HEK293 (cell line): ENCODE results near the gene CNN1.

Experiments
- CTCF ChIA-PET: fragments of 350-600 bp; formaldehyde crosslinking; extraction: SDS; loops from one replicate; lab custom pipeline; 2021; ENCODE audit warnings: antibody characterized with exemption; lab: Yijun Ruan, JAX
- POLR2A ChIA-PET: fragments of 300-600 bp; formaldehyde crosslinking; extraction: SDS; loops from one replicate; lab custom pipeline; 2020; ENCODE audit warnings: antibody characterized with exemption, inconsistent platforms; lab: Yijun Ruan, JAX
- H3K27ac ChIP-seq: fragments of 200-500 bp; sonication (Bioruptor generic); 2 replicates; pipeline ENCODE4 v1.5.1; 2014; ENCODE audit warnings: low read depth, low read length, control low read depth, inconsistent platforms; ENCODE audit errors: extremely low read depth
- H3K36me3 ChIP-seq, 2 experiments: fragments of 200-500 bp in 1 of 2; sonication (Bioruptor generic) in 1 of 2; 1 replicate in 1 of 2; 2 replicates in 1 of 2; pipeline ENCODE4 v1.5.1; 2014 to 2017; ENCODE audit warnings: inconsistent platforms in 2 of 2, low read length in 2 of 2; ENCODE audit not compliant: control insufficient read depth in 2 of 2, insufficient read depth in 1 of 2
- H3K4me1 ChIP-seq: fragments of 200-500 bp; sonication (Bioruptor generic); 2 replicates; pipeline ENCODE4 v1.5.1; 2014; ENCODE audit warnings: mild to moderate bottlenecking, low read length, inconsistent platforms; ENCODE audit not compliant: control insufficient read depth, insufficient read depth
- H3K4me3 ChIP-seq: 2 replicates; pipeline ENCODE4 v1.5.1; 2011; ENCODE audit warnings: low read depth, mild to moderate bottlenecking, control low read depth, low read length, moderate library complexity
- H3K9me3 ChIP-seq: fragments of 200-500 bp; sonication (Bioruptor generic); 2 replicates; pipeline ENCODE4 v1.5.1; 2014; ENCODE audit warnings: low read depth, low read length, inconsistent platforms; ENCODE audit not compliant: control insufficient read depth, insufficient read depth
- ATF2 ChIP-seq: fragments of 450-650 bp; formaldehyde crosslinking; IDR thresholded peaks from 2 replicates; pipeline ENCODE4 v1.5.1; 2016; ENCODE audit warnings: missing biosample characterization, missing genetic modification characterization, low read depth
- FEZF1 ChIP-seq: fragments of 450-650 bp; formaldehyde crosslinking; IDR thresholded peaks from 2 replicates; pipeline ENCODE4 v1.5.1; 2016; ENCODE audit warnings: missing biosample characterization, missing genetic modification characterization
- GFI1B ChIP-seq: fragments of 450-650 bp; formaldehyde crosslinking; IDR thresholded peaks from 2 replicates; pipeline ENCODE4 v1.5.1; 2016; ENCODE audit warnings: missing biosample characterization, missing genetic modification characterization
- GLIS1 ChIP-seq: fragments of 450-650 bp; formaldehyde crosslinking; IDR thresholded peaks from 2 replicates; pipeline ENCODE4 v1.5.1; 2016; ENCODE audit warnings: missing biosample characterization, missing genetic modification characterization
- KLF1 ChIP-seq: fragments of 450-650 bp; formaldehyde crosslinking; IDR thresholded peaks from 2 replicates; pipeline ENCODE4 v1.5.1; 2016; ENCODE audit warnings: missing biosample characterization, missing genetic modification characterization
- KLF17 ChIP-seq: fragments of 450-650 bp; formaldehyde crosslinking; IDR thresholded peaks from 2 replicates; pipeline ENCODE4 v1.5.1; 2016; ENCODE audit warnings: missing biosample characterization, missing genetic modification characterization
- PATZ1 ChIP-seq: fragments of 450-650 bp; formaldehyde crosslinking; IDR thresholded peaks from 2 replicates; pipeline ENCODE4 v1.5.1; 2016; ENCODE audit warnings: missing biosample characterization, missing genetic modification characterization
- SP2 ChIP-seq: fragments of 450-650 bp; formaldehyde crosslinking; IDR thresholded peaks from 2 replicates; pipeline ENCODE4 v1.5.1; 2016; ENCODE audit warnings: missing biosample characterization, missing genetic modification characterization
- WT1 ChIP-seq: fragments of 450-650 bp; formaldehyde crosslinking; IDR thresholded peaks from 2 replicates; pipeline ENCODE4 v1.5.1; 2016; ENCODE audit warnings: missing biosample characterization, missing genetic modification characterization
- ZBTB20 ChIP-seq: fragments of 450-650 bp; formaldehyde crosslinking; IDR thresholded peaks from 2 replicates; pipeline ENCODE4 v1.5.1; 2016; ENCODE audit warnings: missing biosample characterization, missing genetic modification characterization
- ZBTB44 ChIP-seq: fragments of 450-650 bp; IDR thresholded peaks from 2 replicates; pipeline ENCODE4 v1.5.1; 2018; ENCODE audit warnings: missing biosample characterization, mild to moderate bottlenecking, missing genetic modification characterization
- ZBTB8A ChIP-seq: fragments of 450-650 bp; formaldehyde crosslinking; IDR thresholded peaks from 2 replicates; pipeline ENCODE4 v1.5.1; 2016; ENCODE audit warnings: missing biosample characterization, missing genetic modification characterization
- ZIC2 ChIP-seq: fragments of 450-650 bp; formaldehyde crosslinking; IDR thresholded peaks from 2 replicates; pipeline ENCODE4 v1.5.1; 2016; ENCODE audit warnings: missing biosample characterization, missing genetic modification characterization
- ZNF10 ChIP-seq: fragments of 450-650 bp; formaldehyde crosslinking; IDR thresholded peaks from 2 replicates; pipeline ENCODE4 v1.5.1; 2017; ENCODE audit warnings: missing biosample characterization, missing genetic modification characterization
- ZNF133 ChIP-seq: fragments of 450-650 bp; formaldehyde crosslinking; IDR thresholded peaks from 2 replicates; pipeline ENCODE4 v1.5.1; 2016; ENCODE audit warnings: missing biosample characterization, missing genetic modification characterization
- ZNF19 ChIP-seq: fragments of 450-650 bp; formaldehyde crosslinking; IDR thresholded peaks from 2 replicates; pipeline ENCODE4; 2016; ENCODE audit warnings: missing biosample characterization, missing genetic modification characterization, low read depth
- ZNF223 ChIP-seq: fragments of 450-650 bp; formaldehyde crosslinking; IDR thresholded peaks from 2 replicates; pipeline ENCODE4 v1.5.1; 2016; ENCODE audit warnings: missing biosample characterization, missing genetic modification characterization
- ZNF302 ChIP-seq: fragments of 450-650 bp; formaldehyde crosslinking; IDR thresholded peaks from 2 replicates; pipeline ENCODE4 v1.5.1; 2016; ENCODE audit warnings: missing biosample characterization, missing genetic modification characterization, low read depth
- ZNF362 ChIP-seq: fragments of 450-650 bp; formaldehyde crosslinking; IDR thresholded peaks from 2 replicates; pipeline ENCODE4 v1.5.1; 2016; ENCODE audit warnings: missing biosample characterization, missing genetic modification characterization
- ZNF518A ChIP-seq: fragments of 450-650 bp; formaldehyde crosslinking; conservative IDR thresholded peaks from 2 replicates; pipeline ENCODE4 v1.5.1; 2016; ENCODE audit warnings: low read depth, missing biosample characterization, missing genetic modification characterization
- ZNF585B ChIP-seq: fragments of 450-650 bp; formaldehyde crosslinking; IDR thresholded peaks from 2 replicates; pipeline ENCODE4 v1.5.1; 2016; ENCODE audit warnings: missing biosample characterization, missing genetic modification characterization
- ZSCAN30 ChIP-seq: fragments of 450-650 bp; IDR thresholded peaks from 2 replicates; pipeline ENCODE4 v1.5.1; 2018; ENCODE audit warnings: missing biosample characterization, mild to moderate bottlenecking, missing genetic modification characterization, moderate library complexity
- ZSCAN5A ChIP-seq: fragments of 450-650 bp; formaldehyde crosslinking; IDR thresholded peaks from 2 replicates; pipeline ENCODE4 v1.5.1; 2016; ENCODE audit warnings: missing biosample characterization, missing genetic modification characterization

Gene CNN1

GRCh38 chr19:11570039-11570462 lies 31.4 kb downstream of the CNN1 start:
- Histone ChIP-seq H3K4me3 (no peak overlapping the region), H3K9me3 (no peaks in the 10 kb centered on the region), H3K36me3 (no peaks in the 10 kb centered on the region), H3K27ac (no peak overlapping the region), H3K4me1 (no peaks in the 10 kb centered on the region)
- ChIA-PET POLR2A (no interaction called here), CTCF (interaction anchor here (0.6 to 2.2 kb wide), 3 partner anchors 10 to 187 kb away, joined by 3 to 7 read pairs (median 6); no protein-coding TSS in a partner anchor)
- TF ChIP-seq ZNF19 (tag by site-specific recombination): no peak
- TF ChIP-seq ZNF223 (tag by site-specific recombination): no peak
- TF ChIP-seq GLIS1 (tag by site-specific recombination): peak; percentile 40; the same call in 1 of the 2 replicates
- TF ChIP-seq PATZ1: peak; percentile 49; the same call in 1 of the 2 replicates
- no peak for TF ChIP-seq ZNF302 (tag by site-specific recombination)
- TF ChIP-seq ZNF133 (tag by site-specific recombination): no peak
- peak; percentile 47 for TF ChIP-seq ZIC2 (tag by site-specific recombination)
- TF ChIP-seq ZBTB44 (tag by site-specific recombination): peak; percentile 64; the same call in 1 of the 2 replicates
- TF ChIP-seq ZNF518A (tag by site-specific recombination): no peak
- peak; percentile 78; the same call in 1 of the 2 replicates for TF ChIP-seq KLF17 (tag by site-specific recombination)
- TF ChIP-seq ZBTB20 (tag by site-specific recombination): no peak
- TF ChIP-seq ZSCAN5A (tag by site-specific recombination): no peak
- TF ChIP-seq ZSCAN30 (tag by site-specific recombination): no peak
- peak; percentile 48 for TF ChIP-seq ZBTB8A
- TF ChIP-seq ZNF585B (tag by site-specific recombination): no peak
- no peak for TF ChIP-seq WT1 (tag by site-specific recombination)
- TF ChIP-seq SP2 (tag by site-specific recombination): 0 out of 2 replicates have a peak, but pooled peaks have one; percentile 13
- peak; percentile 49; the same call in 1 of the 2 replicates for TF ChIP-seq ZNF10 (tag by site-specific recombination)
- 0 out of 2 replicates have a peak, but pooled peaks have one; percentile 27 for TF ChIP-seq KLF1 (tag by site-specific recombination)
- TF ChIP-seq ATF2 (tag by site-specific recombination): no peak
- no peak for TF ChIP-seq FEZF1 (tag by site-specific recombination)
- TF ChIP-seq ZNF362: no peak
- peak; percentile 67; the same call in 1 of the 2 replicates for TF ChIP-seq GFI1B (tag by site-specific recombination)
